HG02870 (cell line): Measurements from ENCODE around the gene KLHL22.
"Not testable (repeated sequence)": the region's sequence is repeated elsewhere in the genome, so short reads cannot be mapped to it uniquely, and the experiment has no call there.

Experiments used
- ATAC-seq: cut with Tn5 transposase; IDR thresholded peaks from one replicate; pipeline ENCODE4 v1.9.1; 2021; ENCODE audit warnings: mild to moderate bottlenecking, moderate library complexity; ENCODE audit not compliant: unreplicated experiment

Gene KLHL22

DNA sequence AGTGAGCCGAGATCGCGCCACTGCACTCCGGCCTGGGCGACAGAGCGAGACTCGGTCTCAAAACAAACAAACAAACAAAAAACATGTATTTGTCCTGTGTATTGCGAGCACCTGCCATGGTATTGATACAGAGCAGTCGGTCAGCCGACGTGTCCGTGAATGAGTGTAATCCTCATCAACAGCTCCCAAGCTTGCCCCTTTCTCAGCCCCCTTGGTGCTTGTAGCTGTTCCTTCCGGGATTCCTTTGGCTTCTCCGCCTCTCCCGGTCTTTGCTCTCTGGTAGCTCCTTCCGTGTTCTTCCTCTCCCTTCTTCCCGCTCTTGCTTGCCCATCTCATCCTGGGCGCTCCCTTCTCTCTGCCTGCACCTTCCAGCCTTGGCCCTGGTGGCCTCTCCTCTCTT is 90.7 kb downstream of the KLHL22 start:
- no peak for ATAC-seq

GRCh38 chr22:20403779-20404140 is 91.8 kb downstream of the KLHL22 start:
- no peak for ATAC-seq

DNA sequence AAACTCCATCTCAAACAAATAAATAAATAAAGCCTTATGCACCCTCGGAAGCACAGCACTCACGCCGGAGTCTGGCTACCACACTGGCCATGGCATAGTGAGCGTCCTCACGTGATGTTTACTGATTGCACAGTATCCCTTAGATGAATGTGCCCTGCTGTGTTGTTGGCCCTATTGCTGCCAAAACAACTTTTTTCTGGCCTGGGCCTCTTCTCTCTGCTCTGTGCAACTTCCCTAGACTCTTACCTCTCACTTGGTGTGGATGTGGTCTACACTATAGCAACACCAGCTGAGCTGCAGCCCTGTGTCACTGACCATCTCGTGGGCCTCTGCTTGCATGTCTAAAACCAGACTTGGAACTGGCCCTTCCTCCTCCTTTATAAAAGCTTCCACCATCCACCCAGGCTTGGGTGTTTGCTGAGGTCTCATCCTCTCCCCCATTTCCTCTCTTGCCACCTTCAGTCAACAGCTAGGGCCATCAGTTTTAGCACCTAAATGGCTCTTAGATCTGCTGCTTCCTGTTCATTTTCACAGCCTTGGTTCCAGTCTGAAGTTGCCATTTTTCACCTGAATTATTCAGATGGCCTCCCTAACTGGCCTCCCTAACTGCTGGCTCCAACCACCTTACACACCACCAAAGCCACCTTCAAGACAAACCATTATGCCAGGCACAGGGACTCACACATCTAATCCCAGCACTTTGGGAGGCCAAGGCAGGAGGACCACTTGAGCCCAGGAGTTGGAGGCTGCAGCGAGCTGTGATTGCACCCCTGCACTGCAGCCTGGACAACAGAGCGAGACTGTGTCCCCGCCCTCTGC is 92.4 kb downstream of the KLHL22 start:
- ATAC-seq, result no peak

DNA sequence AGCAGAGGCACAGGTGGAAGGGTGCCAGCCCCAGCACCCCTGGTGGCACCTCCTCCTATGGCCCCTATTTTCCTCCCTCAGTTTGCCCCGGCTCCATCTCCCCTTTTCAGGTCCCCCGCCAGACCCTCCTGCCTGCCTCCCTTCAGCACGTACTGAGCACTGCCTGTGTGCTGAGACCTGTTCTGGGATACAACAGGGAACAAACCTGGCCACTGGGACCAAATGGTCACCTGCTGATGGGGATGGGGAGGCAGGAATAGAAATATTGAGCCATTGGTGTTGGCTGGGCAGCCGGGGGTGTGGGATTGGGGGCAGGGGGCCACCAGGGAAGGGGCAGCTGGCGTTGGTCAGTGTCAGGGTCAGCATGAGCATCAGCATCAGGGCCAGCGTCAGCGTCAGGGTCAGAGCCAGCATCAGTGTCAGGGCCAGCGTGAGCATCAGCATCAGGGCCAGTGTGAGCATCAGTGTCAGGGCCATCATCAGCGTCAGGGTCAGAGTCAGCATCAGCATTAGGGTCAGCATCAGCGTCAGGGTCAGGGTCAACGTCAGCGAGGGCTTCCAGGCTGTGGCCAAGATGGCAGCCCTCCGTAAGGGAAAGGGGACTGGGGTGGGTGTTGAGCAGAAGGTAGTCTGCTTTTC is 94.1 kb downstream of the KLHL22 start:
- ATAC-seq, result no peak

- ATAC-seq, result no peak
Observed at GRCh38 chr22:20400606-20401375, 94.8 kb downstream of the KLHL22 start.

DNA sequence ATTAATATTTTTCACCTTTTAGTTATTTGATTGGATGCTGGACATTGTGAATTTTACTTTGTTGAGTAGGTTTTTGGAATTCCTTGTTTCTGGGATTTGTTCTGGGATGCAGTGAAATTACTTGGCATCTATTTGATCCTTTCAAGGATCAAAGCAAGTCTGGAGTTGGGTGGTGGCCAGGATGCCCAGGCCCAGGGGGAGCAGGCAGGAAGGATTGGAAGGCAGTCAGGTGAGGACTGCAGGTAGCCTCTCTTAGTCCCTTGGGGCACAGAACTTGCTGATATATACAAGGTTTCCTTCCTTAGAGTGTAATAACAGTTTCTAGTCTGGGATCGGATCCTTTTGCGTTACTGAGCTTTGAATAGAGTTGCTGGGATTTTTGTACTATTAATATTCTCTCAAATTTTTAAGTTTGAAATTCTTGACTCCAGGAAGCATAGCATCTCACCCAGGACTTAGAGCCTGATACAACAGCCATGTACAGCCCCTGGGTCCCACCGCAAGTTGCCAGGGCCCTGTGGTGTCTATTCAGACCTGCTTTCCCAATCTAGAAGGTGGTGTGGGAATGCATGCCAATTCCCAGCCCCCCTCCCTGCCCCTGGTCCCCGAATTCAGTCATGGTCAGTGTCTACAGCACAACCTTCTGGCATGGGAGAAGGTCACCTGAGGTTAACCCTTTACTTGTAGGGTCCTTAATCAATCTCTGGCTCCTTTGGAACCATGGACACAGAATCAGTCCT is 95.6 kb downstream of the KLHL22 start:
- ATAC-seq, result no peak

DNA sequence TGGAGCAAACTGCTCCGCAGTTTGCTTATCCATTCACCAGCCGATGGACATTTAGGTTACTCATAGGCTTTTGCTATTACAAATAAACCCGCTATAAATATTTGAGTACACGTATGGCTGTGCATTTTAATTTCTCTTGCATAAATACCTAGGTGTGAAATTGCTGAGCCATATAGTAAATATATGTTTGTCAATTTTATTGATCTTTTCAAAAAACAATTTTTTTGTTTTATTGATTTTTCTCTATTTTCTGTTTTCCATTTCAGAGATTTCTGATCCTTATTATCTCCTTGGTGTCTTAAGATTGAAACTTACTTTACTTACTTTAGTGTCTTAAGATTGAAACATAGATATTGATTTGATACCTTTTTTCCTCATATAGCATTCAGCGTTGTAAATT is 97.2 kb downstream of the KLHL22 start:
- ATAC-seq, result no peak

DNA sequence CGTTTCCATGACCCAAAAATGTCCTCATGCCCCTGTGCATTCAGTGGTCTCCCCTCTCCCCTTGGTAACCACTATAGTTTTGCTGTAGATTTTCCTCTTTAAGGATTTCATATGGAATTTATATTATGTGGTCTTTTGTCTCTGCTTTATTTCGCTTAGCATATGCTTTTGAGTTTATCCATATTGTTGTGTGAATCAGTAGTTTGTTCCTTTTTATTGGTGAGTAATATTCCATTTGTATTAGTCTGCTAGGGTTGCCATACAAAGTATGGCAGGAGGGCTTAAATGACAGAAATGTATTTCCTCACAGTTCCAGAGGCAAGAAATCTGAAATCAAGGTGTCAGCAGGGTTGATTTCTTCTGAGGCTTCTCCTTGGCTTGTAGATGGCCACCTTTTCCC is 98.1 kb downstream of the KLHL22 start:
- no peak for ATAC-seq

GRCh38 chr22:20396639-20397038 is 99.0 kb downstream of the KLHL22 start:
- ATAC-seq, result no peak

DNA sequence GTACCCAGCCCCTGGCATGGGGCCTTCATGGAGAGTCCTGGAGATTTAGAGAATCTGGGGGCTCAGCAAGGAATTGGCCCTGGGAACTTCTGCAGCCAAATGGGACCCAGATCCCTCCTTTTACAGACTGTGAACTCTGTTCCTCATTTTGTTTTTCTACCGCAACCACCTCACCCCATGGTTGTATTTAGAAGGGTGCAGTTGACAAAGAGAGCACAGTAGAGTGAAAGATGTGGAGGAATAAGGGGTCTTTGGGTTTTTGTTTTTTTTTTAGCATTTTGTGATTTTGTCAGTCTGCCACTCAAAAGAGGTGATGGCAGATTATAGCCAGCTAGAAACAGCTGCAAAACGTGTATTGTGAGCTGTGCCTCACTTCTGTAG is 99.7 kb downstream of the KLHL22 start:
- ATAC-seq, result no peak

DNA sequence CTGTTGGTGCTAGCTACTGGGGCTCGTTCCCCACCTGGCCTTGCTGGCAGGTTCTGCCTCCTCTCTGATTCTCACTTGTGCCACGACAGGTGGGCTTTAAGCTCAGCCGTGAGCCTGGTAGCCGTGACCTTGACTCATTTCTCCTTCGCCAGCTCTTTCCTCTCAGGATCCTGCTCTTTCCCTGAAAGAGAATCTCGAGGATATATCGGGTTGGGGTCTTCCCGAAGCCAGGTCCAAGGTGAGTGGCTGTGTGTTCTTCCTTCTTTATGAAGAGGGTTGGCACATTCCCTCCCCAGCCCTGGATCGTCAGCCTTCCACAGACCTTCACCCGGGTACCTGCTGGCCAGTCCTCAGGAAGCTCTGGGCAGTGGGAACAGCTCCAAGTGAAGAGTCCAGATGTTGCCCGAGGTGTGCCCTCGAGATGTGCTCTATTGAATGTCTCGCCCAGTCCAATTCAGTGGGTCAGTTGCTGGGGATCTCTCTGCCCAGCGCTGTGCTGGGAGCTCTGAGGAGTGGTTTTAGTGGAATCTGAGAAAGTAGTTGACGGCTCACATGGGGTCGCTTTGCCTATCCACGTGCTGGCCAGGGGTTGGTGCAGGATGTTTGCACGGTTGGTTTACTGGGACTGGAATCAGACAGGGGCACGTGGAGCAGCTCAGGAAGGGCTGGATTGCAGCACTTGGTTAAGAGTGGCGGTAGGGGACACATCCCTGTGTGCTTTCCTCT is 100.3 kb downstream of the KLHL22 start:
- no peak for ATAC-seq

DNA sequence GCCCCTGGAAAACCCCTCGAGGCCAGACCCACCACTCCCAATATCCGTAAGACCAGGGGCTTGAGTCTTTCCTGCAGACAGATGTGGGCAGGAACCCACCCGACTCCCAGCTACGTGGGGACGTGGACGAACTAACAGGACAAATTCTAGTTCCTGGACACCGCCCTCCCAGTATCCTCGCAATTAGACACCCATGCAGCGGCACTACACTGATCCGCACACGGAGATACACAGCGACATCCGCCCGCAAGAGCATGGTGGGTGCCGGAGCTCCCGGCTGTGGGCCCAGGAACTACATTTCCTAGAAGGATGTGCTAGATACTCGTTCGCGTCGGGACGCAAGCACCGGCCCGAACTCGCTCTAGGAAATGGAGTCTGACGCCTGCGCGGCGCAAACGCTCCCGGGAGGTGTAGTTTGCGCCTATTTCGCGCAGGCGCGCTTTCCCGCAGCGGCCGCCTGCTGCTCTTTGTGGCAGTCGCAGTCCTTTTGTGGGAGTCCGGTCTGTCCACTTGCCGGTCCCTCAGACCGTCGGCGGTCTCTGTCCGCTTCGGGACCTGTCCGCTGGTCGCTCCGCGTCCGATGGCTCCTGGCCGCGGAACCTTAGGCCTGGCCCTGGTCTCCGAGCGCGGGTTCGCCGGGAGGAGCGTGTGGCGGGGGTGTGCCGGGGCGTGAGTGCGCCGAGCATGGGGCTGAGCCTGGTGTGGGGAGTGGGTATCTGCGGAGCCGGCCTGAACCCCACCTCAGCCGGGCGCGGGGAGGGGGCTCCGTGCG is 101.7 kb downstream of the KLHL22 start, which contains the start of gene ZNF74:
TSS of gene ZNF74 (plus strand) at position 447 of the 772 bp plus-strand sequence. CDS start 478 bp downstream, outside the sequence.
- ATAC-seq, result peak; percentile 74

DNA sequence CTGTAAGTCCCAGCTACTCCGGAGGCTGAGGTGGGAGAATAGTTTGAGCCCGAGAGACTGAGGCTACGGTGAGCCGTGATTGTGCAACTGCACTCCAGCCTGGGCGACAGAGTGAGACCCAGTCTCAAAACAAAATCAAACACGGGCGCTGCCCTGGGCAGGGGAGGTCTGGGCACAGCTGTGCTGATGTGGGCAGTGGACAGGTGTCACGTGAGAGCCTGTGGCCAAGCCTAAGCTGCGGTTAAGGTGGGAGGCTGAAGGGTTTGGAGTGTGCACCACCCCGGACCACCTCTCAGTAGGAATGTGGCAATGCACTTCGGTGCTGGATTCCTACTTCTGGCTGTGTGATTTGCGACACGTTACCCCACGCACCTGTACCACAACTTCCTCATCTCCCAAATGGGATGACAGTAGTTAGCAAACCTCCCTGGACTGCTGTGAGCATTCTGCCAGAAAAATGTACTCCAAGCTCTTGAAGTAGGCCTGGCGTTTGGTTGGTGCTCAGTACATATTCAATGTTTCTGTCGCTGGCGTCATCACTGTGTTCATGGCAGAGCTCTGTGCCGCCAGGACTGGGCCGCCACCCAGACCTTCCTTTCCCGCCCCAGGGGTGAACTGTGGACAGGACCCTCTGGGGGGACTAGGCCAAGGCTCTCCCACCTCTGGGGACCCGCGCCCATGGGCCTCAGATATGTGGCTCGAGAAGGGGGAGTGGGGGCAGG is 102.5 kb downstream of the KLHL22 start:
- ATAC-seq, result no peak

DNA sequence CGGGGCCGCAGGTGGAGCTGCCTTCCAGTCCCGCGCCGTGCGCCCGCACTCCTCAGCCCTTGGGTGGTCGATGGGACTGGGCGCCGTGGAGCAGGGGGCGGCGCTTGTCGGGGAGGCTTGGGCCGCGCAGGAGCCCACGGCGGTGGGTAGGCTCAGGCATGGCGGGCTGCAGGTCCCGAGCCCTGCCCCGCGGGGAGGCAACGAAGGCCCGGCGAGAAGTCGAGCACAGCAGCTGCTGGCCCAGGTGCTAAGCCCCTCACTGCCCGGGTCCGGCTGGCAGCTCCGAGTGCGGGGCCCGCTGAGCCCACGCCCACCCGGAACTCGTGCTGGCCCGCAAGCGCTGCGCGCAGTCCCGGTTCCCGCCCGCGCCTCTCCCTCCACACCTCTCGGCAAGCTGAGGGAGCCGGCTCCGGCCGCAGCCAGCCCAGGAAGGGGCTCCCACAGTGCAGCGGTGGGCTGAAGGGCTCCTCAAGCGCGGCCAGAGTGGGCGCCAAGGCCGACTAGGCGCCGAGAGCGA is 103.2 kb downstream of the KLHL22 start:
- ATAC-seq, result not testable (repeated sequence)
